22Rv1 (cell line): ENCODE measurements around the gene GCNT2.

Experiments used
- H3K27ac ChIP-seq: fragments of 450-650 bp; 2 replicates; pipeline ENCODE4 v1.5.1; 2017
- CTCF ChIP-seq: fragments of 450-650 bp; IDR thresholded peaks from 2 replicates; pipeline ENCODE4 v1.5.1; 2017; ENCODE audit warnings: mild to moderate bottlenecking
- ZFX ChIP-seq: fragments of 450-650 bp; IDR thresholded peaks from 2 replicates; pipeline ENCODE4 v1.6.1; 2017; ENCODE audit warnings: antibody characterized with exemption, borderline replicate concordance

GCNT2 gene

GRCh38 chr6:10630178-10630577 lies 109.0 kb downstream of the GCNT2 start:
- H3K27ac ChIP-seq = no peak overlapping the region
- TF ChIP-seq ZFX = no peak
- no peak for TF ChIP-seq CTCF

GRCh38 chr6:10633216-10633615 lies 112.1 kb downstream of the GCNT2 start:
- no peak overlapping the region for H3K27ac ChIP-seq
- TF ChIP-seq CTCF (no peak), ZFX (no peak)

GRCh38 chr6:10640412-10640811 lies 119.3 kb downstream of the GCNT2 start:
- no peak for TF ChIP-seq CTCF
- no peak for TF ChIP-seq ZFX
- no peak overlapping the region for H3K27ac ChIP-seq

GRCh38 chr6:10641528-10641927 lies 120.4 kb downstream of the GCNT2 start:
- TF ChIP-seq ZFX (no peak), CTCF (no peak)
- no peak overlapping the region for H3K27ac ChIP-seq

GRCh38 chr6:10643201-10643651 lies 122.1 kb downstream of the GCNT2 start:
- no peak overlapping the region for H3K27ac ChIP-seq
- TF ChIP-seq CTCF (no peak), ZFX (no peak)

GRCh38 chr6:10644225-10644624 lies 123.1 kb downstream of the GCNT2 start:
- TF ChIP-seq CTCF (no peak), ZFX (no peak)
- no peak overlapping the region for H3K27ac ChIP-seq

GRCh38 chr6:10655508-10656055 lies 134.4 kb downstream of the GCNT2 start:
- no peak for TF ChIP-seq ZFX
- H3K27ac ChIP-seq = no peak overlapping the region
